Measurements from ENCODE around the gene DCBLD1.

The DCBLD1 gene

DNA sequence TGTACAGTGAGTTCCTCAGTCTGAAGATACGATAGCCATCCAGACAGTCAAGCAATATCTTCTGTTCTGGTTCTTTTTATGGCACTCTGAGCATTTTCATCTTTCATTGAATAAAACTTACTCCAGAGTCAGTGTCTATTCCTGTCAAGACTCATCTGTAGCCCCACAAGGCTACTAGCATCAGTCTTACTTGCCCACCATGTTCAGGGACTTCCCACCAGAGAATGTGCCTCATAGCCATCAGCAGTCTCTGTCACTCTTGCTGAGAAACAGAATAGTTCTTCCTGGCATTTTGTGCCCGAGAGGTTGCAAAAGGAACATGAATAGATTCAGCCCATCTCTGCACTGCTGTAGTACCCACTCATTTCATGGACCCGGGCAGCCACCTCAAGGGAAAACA, 12.7 kb upstream of the DCBLD1 start:
- no peak for DNase-seq (ENCODE audit: low read depth in 4 of 4, low spot score in 1 of 4)

DNA sequence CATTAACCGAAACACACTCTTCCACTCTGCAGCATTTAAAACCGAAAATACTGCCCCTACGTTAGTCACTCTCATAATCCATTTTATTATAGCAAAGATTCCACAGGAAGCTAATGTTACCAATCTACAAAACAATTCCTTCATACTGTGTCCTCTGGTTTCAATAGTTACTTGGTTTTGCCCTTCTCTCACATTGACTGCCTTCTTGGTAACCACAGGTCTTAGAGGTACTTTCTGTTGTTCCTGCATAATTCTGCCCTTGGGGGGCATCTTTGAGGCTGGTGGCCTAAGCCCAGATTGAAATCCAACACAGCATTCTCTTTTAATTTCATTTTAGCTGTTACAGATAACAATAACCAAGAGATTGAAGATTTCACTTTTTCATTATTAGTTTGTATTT, 9.8 kb upstream of the DCBLD1 start:
- no peak for DNase-seq (ENCODE audit: low read depth in 4 of 4, low spot score in 1 of 4)

DNA sequence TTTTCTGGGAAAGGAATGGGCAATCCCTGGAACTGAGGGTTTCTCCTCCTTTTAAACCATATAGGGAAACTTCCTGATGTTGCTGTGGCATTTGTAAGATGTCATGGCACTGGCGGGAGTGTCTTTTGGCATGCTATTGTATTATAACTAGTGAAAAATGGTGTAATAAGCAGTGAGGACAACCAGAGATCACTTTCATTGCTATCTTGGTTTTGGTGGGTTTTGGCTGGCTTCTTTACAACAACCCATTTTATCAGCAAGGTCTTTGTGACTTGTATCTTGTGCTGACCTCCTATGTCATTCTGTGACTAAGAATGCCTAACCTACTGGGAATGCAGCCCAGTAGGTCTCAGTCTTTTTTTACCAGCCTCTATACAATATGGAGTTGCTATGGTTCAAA, 9.1 kb upstream of the DCBLD1 start:
- DNase-seq (ENCODE audit: low read depth in 4 of 4, low spot score in 1 of 4) = no peak

DNA sequence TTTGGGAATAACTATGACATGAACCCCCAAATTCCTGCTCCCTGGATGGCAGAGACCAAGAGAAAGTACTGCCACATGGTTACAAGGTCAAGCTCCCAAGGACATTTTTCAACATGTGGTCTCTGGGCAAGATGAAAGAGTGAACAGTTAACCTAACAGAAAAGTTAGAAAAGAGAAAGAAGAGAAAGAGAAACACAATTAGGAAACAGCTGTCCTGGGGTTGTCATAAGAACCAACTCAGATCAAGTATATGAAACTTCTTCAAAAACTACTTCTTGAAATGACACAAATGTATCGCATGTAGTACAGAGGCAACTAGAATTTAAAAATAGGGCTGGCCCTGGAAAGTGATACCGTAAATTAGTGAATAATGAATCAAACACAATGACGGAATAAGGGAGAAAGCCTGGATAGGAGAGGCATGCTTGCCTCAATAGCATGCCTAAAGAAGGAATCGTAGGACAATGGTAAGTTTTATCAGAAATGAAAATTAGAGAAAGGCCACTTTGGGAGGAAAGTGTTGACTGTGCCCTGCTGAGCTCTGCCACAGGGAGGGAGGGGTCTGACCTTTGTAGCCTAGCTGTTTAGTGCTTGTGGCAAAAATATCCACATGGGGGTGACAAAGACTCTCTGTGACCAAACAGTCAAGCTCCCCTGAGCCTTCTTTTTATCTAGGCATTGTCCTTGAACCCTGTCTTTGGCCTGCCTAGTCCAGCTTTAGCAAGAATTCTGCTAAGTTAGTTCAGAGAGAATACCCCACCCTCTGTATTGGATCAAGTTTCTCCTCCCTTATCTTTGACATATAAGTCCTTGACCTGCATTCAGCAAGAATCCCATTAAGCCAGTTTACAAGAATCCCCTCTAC, 4.3 kb upstream of the DCBLD1 start:
- DNase-seq (ENCODE audit: low read depth in 4 of 4, low spot score in 1 of 4) = no peak

DNA sequence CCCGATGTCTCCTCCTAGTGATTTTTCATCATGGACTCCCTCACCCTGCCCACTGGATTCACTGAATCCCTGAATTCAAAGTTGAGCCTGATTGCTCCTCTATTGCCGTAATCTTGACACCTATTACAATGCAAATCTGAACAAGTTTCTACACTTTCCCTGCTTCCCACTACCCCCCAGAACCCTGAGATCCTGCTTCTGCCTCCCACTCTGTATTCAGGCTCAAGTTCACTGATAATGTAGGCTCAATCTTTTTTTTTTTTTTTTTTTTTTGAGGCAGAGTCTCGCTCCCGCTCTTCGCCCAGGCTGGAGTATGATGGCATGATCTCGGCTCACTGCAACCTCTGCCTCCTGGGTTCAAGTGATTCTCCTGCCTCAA, 3.6 kb upstream of the DCBLD1 start:
- no peak for DNase-seq (ENCODE audit: low read depth in 4 of 4, low spot score in 1 of 4)

DNA sequence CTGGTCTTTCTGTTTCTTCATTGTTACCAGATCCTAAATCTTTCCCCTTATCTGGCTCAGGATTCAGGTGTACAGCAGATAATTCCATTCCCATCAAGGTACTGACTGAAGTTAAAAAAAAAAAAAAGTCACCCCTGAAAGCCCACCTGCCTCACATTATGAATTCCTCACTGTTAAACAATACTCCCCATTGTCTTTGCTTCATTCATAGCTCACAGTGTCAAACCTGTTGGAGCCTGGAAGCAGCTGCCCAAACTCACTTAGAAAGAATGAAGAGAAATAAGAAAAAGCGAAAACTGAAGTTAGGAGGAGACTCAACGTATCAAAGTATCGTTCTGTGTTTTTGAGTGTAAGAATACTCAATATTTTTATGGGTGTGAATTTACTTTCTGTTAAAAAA, 1.8 kb upstream of the DCBLD1 start:
- no peak for DNase-seq (ENCODE audit: low read depth in 4 of 4, low spot score in 1 of 4)

DNA sequence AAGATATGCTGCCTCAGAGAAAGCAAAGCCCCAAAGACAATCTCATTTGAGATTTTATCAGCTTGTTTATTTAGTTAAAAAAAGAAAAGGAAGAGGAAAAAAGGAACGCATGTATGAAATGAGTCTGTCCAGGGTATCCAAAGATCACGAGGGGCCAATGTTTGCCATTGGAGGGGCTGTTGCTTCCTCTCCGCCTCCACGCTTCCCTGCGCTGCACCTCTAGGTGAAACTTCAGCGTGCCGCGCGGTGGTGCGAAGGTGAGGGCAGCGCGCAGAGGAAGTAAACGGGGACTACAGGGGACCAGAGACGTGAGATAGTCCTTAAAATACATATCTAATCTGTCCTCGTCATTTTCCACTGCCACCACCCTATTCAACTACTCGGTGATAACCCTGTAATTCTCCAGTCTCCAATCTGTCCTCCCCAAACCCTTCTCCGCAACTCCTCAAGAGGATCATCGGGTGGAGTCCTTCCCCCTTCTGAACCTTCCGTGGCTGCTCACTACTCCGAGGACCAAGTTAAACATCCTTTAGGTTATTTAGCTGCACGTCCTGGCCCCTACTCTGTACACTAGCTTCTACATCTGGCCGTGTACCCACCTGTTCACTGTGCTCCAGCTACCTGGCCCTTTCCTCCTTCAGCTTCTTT, 1.1 kb upstream of the DCBLD1 start:
- no peak for DNase-seq (ENCODE audit: low read depth in 4 of 4, low spot score in 1 of 4)

DNA sequence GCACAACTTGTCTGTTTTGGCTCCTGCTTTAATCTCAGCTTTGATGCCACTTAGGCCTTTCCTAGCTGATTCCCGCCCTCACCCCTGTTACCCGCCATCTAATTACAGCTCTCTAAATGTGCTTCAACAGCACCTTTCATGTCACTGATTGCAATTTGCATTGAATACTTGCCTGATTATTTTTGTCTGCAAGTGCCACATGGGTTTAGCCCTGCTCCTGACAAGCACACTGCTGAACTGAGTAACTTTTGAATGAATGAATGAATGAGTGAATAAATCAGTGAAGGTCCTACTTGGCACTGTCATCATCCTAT, 591 bp upstream of the DCBLD1 start:
- no peak for DNase-seq (ENCODE audit: low read depth in 4 of 4, low spot score in 1 of 4)

DNA sequence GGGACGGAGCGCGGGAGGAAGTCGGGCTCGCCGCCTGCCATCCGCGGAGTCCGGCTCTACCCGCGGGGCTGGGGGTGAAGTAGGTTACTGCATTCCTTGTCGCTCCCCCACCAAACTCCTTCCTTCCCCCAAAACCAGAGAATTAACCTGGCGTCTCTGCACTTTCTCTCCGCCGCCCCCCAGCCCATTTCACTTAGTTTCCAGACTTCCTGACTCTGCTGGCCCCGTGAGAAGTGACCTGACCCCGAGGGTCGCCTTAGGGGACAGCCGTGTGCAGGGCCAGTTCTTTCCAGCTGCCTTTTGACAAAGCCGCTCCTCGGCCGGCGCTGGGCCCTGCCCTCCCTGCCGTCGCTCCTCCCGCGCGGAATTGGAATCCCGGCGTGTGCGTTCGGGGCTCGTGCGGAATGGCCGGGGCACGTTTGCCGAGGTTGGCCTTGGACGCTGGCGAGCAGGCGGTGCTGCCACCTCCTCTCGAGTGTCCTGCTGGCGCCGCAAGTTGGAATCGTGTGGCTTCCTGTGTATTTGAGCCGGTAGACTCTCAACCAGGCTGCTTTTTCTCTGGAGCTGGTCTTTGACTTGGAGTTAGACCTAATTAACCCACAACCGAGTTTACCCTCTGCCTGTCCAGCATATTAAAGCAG, 650 bp downstream of the DCBLD1 start:
- DNase-seq (ENCODE audit: low read depth in 4 of 4, low spot score in 1 of 4) = no peak

DNA sequence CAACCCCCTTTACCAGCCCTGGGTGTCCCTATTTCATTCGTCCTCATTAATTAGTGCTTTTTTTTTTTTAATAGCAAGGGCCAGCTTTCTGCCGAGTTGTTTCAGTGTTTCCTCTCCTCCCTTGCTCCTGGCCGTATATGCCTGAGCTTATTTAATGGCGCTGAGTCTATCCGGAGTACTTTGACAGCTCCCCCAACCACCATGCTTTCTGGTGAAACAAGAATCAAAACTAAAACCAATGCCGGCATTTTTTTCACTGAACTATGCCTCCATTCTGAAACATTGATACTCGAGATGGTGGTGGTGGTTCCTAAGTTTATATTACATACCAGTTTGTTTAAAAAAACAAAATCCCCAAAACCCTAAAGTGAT, 1.2 kb downstream of the DCBLD1 start:
- DNase-seq (ENCODE audit: low read depth in 4 of 4, low spot score in 1 of 4) = no peak

DNA sequence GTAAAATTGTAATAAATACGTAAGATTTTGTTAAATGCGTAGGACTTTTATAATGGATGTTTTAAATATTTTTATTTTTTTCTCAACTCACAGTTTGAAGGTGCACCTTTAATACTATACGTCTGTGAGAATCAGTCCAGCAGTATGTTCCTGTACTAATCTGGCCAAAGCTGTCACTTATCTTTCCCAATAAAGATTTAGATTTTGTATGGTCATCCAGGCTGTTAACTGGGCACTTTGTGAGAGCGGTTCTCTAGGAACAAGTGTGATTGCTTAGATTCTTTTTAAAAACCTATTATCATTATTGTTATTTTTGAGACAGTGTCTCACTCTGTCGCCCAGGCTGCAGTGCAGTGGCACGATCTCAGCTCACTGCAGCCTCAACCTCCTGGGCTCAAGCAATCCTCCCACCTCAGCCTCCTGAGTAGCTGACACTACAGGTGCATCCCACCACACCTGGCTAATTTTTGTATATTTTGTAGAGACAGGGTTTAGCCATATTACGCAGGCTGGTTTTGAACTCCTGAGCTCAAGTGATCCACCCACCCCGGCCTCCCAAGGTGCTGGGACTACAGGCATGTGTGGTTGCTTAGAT, 1.7 kb downstream of the DCBLD1 start:
- no peak for DNase-seq (ENCODE audit: low read depth in 4 of 4, low spot score in 1 of 4)

DNA sequence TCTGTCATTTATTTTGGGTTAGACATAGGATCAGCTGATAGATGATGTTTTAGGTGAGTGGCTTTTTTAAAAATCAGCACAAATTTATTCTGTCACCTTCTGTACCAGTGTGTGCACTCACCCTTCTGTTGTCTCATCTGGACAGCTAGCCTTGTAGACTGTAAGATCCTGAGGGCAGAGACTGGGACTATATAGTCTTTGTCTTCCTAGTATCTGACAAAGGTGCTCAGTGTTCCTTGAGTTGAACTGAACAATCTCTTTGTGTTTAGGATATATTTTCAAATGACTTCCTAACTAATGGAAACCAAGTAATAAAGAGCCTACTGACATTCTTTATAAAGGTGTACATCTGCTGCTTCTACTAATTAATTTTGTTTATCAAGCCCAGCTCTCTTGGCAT, 3.0 kb downstream of the DCBLD1 start:
- DNase-seq (ENCODE audit: low read depth in 4 of 4, low spot score in 1 of 4) = no peak

DNA sequence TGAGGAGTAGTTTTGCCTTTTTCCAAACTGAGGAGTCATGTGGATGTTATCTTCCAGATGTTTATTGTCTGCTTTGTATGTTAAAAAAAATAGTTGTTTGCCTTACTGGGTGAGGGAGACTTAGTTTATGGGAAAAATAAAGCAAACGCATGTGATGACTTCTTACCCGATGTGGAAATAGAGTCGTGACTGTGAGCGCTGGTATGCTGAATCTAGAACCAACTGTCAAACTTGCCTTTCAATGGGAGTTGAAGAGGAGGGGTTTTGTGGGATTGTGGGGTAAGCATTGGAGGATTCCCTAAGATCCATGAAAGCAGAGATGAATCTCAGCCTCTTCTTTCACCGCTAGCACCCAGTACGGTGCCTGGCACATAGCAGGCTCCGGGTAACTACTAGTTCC, 5.3 kb downstream of the DCBLD1 start:
- no peak for DNase-seq (ENCODE audit: low read depth in 4 of 4, low spot score in 1 of 4)

DNA sequence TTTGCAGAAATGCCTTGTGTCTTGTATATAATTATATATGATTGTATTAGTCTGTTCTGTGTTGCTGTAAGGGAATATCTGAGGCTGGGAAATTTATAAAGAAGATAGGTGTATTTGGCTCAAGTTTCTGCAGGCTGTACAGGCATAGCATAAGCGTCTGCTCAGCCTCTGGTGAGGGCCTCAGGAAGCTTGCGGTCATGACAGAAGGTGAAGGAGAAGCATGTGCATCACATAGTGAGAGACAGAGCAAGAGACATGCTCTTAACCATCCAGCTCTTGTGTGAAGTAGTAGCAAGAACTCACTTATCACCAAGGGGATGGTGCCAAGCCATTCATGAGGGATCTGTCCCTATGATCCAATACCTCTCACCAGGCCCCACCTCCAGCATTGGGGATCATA, 6.5 kb downstream of the DCBLD1 start:
- no peak for DNase-seq (ENCODE audit: low read depth in 4 of 4, low spot score in 1 of 4)

DNA sequence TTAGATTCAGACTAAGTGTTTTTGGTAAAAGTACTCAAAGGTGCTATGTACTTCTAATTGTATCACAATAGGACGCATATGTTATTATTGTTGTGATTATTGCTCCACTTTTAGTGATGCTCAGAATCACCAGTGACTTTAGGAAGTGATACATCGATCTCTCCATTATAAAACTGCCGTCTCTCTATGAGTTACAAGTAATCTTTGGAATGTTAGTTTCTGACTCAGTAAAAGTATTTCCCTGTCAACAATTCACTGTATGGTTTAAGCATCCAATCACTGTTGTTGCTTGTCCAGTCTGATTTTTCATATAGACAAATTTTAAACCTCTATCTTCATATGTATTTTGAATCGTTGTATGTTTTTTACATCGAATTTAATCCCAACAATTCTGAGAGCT, 9.4 kb downstream of the DCBLD1 start:
- DNase-seq (ENCODE audit: low read depth in 4 of 4, low spot score in 1 of 4) = no peak

DNA sequence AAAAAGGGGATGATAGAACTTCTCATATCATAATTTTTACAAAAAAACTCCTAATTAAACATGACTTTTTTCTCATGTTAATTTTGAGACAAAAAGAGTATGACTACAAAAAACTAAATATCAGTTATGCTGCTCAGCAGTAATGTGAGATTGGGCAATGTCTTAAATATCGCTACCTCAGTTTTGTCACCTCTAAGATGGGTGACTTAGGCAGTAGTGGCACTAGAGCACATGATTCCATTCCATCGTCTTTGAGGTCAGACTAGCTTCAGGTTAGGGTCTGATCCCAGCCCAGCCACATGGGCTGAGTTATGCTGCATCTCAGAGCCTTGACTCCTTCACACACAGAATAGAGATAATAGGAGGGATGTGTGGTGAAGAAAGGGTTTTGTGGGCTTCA, 11.0 kb downstream of the DCBLD1 start:
- no peak for DNase-seq (ENCODE audit: low read depth in 4 of 4, low spot score in 1 of 4)

DNA sequence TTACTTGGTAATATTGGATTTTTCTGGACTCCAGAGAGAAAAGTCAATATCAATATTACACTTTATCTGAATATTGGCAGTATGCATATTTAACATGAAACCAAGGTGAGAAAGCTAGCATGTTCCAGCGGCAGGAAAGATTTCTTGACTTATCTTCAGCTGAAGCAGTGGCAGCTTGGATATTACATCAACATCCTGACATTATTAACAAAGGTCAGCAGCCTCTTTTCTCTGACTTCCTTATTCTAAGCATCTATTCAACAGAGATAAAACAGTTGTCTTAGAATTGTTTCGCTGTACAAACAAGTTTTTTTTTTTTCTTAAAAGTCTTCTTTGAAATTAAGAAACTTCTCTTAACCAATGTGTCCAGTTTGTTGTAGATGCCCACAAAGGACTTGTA, 11.8 kb downstream of the DCBLD1 start:
- no peak for DNase-seq (ENCODE audit: low read depth in 4 of 4, low spot score in 1 of 4)

DNA sequence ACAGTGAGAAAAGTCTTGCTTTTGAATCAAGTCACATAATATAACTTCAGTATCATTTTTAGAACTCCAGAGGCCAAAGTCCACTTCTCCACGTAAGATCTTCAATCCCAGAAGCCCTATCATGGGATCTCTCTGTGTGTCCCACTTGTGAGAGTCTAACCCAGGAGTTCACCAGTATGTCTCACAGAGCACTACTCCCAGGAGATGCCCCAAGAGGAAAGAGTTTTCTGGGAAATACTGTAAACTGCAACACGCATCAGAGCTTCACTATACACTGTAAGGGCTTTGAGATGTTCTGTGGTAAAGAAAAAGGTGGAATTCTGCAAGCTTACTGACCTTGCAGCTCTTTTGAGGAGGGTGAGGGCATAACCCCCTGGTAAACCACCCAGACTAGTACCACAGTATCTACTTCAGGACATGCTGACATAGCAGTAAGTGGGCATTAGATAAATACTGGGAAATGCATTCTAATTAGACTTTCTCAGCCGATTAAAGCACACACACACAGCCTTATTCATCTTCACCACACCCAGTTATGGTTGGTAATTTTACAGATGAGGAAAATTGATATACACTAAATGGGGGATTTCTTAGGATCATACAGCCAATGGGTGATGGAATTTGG, 12.3 kb downstream of the DCBLD1 start:
- DNase-seq (ENCODE audit: low read depth in 4 of 4, low spot score in 1 of 4) = no peak

DNA sequence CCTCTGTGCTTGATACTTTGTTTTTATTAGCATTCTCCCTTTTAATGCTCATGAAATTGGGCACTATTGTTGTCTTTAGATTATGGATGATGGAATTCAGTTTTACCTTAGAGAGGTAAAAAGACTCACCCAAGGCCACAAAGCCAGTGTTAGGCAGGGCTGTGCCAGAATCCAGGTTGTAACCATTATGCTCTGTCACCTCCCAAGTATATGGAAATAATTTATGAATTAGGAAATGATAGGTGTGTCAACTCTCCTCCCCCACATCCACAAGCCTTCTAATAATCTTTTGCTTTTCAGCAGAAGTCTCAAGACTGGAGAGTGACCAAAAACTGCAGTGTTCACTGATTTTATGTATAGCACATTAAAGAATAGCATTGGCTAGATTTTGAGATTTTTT, 13.0 kb downstream of the DCBLD1 start:
- no peak for DNase-seq (ENCODE audit: low read depth in 4 of 4, low spot score in 1 of 4)

DNA sequence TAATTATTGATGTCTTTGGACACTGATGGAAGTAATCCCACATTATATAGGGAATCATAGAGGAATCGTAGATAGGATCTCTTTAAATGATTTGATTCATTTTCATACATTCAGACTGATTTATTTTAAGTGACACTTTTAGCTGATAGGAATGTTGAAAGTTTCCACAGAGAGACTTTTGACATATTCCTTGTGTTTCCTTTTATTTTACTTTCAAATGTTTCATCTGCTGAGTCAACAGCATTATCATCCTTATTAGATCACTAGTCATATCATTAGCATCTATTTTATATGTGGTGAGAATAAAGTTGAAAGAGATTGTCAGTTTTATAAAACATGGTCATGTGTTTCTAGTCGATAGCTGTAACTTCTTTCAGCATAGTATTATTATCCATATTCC, 13.4 kb downstream of the DCBLD1 start:
- no peak for DNase-seq (ENCODE audit: low read depth in 4 of 4, low spot score in 1 of 4)

DNA sequence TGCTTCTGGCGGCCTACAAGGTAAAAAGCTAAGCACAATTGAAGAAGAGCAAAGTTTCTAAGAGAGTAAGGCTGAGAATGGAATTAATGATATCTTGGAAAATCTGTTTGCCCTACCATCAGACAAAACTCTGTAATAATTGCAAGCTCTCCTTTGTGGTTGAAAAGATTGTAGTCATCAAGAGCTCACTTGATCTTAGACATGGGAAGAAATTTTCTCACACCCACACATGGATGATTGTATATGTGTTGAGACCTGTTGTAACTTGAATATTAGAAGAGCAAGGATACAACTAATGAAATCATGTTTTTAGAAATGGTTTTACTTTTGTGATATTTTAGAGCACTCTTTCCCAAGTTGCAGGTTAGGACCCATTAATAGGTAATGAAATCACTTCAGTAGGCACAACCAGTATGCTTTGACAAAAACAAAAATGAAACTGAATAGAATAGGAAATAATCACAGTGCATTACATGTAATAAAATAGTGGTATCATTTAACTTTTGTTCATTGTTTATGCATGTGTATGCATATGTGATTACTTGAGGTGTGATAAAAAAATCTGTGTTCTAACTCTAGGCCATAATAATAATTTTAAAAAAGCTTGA, 14.0 kb downstream of the DCBLD1 start:
- DNase-seq (ENCODE audit: low read depth in 4 of 4, low spot score in 1 of 4) = no peak

Data from stimulated activated CD4-positive, alpha-beta T cell treated with anti-CD3 and anti-CD28 coated beads, Interleukin-1b, Interleukin-23, amount 100 ng/mL, for 24 hours (primary cell).